Body of pancreas (tissue), 4 donors: ENCODE measurements around the gene MOCS1. TPM values are rescaled to one million over a fixed set of nuclear protein-coding genes. Genes with fewer than 3 reads are reported as not detected.
"Not testable (repeated sequence)": the region's sequence is repeated elsewhere in the genome, so short reads cannot be mapped to it uniquely, and the experiment has no call there.

Experiments
- ATAC-seq: fragments of 150-250 bp; one replicate; pipeline ENCODE4 v1.9.1; 2016
- DNase-seq, 4 donors: peaks; one replicate each; pipeline ENCODE4 v3.0.0-alpha.2; 2019
- H3K27ac ChIP-seq, 4 donors: fragments of 200-600 bp; sonication (generic); 1 replicate in 3 of 4; 2 replicates in 1 of 4; pipeline versions ENCODE4 v1.5.1 to v1.6.1; 2016 to 2019; ENCODE audit warnings: mild to moderate bottlenecking in 1 of 4, mixed read lengths in 1 of 4, moderate library complexity in 1 of 4
- H3K27me3 ChIP-seq, 2 donors: fragments of 200-600 bp; sonication (generic); one replicate each; pipeline ENCODE4 v1.6.0; 2016; ENCODE audit warnings: mild to moderate bottlenecking in 1 of 2
- H3K36me3 ChIP-seq, 2 donors: fragments of 200-600 bp; sonication (generic); replicated peaks in 1 of 2; 2 replicates each; pipeline ENCODE4 v1.5.1; 2016; ENCODE audit warnings: low read depth in 2 of 2; ENCODE audit not compliant: insufficient read depth in 1 of 2
- H3K4me1 ChIP-seq: fragments of 200-600 bp; sonication (generic); one replicate; pipeline ENCODE4 v1.6.0; 2016
- H3K4me3 ChIP-seq, 2 donors: fragments of 200-600 bp; sonication (generic); 1 replicate in 1 of 2; 2 replicates in 1 of 2; pipeline ENCODE4 v1.5.1; 2016 to 2019
- H3K9me3 ChIP-seq, 3 donors: fragments of 200-600 bp; sonication (generic); 1 replicate in 2 of 3; 2 replicates in 1 of 3; pipeline ENCODE4 v1.5.1; 2016
- POLR2A ChIP-seq, 3 donors: fragments of 450-650 bp; IDR thresholded peaks; one replicate each; pipeline ENCODE4 v1.6.1; 2016; ENCODE audit warnings: antibody characterized with exemption in 3 of 3, mild to moderate bottlenecking in 2 of 3
- WGBS, 2 donors: methylation state at CpG; one replicate each; pipeline ENCODE4 v1.1.5; 2017; 5-methylcytosine and 5-hydroxymethylcytosine counted together
- intact Hi-C: fragments of 100-400 bp; cut with DNase I; formaldehyde crosslinking; loops from one replicate; pipeline ENCODE4 v1.15.1; 2023
- total RNA-seq, 2 donors: library from RNA; depleted of rRNA; stranded (reverse); fragments of >200 nt; gene quantifications; one replicate each; pipeline ENCODE4 v1.1.0, GENCODE V29; 2016
- TF ChIP-seq, protein P1 (sequence below), 7 experiments: fragments of 450-650 bp in 4 of 7; fragments of 200-600 bp in 3 of 7; sonication (generic) in 3 of 7; IDR thresholded peaks; one replicate each; pipeline ENCODE4 v1.5.1; 2016 to 2019; ENCODE audit warnings: antibody characterized with exemption in 7 of 7

MOCS1 gene
- total RNA-seq, 2 donors from 2014 or later = 15.0 to 21.1 TPM

DNA sequence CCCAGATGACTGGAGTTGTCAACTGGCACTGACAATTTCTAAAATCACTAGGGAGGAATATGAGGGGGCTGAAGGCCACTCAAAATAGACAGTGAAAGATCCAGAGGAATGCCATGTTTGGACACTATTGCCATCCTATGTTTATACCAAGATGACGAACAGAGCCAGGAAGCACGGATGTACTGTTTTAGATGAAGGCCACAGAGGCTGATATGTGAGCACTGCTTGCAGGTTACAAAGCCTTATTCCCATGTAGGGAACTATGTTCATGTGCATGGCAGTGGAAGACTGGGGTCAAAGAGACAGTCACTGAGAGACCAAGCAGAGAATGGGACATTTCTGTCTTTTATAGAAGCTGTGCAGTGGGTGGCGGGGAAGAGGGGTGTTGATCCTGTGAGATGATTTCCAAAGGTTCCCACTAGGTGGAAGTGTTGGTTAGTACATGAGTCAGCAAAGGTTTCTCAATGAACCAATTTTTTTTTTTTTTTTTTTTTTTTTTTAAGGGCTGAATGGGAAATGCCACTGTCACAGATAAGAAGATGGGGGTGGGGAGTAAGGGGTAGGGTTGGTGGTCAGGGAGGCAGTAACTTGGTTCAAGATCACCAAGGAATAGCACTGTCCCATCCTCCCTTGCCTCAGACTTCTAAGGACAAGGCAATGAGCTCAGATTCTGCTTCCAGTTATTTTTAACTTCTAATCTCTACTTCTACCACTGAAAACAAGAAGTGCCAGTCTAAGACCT lies 46.7 kb upstream of the MOCS1 start:
- H3K4me1 ChIP-seq = peaks cover 6% of the 10 kb centered on the region
- ATAC-seq (peak; percentile 93), DNase-seq (peak; percentile 49 to 64 (median 54))
- WGBS, 2 donors = 42 to 49% methylated on average over 3 of the region's 3 CpGs
- intact Hi-C loops = no loop called here
- H3K9me3 ChIP-seq = no peaks in the 10 kb centered on the region
- no peak overlapping the region for H3K4me3 ChIP-seq
- H3K27me3 ChIP-seq = no peaks in the 10 kb centered on the region
- no peaks in the 10 kb centered on the region for H3K36me3 ChIP-seq
- peak overlapping the region in 1 of 4 donors; percentile 8 for H3K27ac ChIP-seq
- no peak for TF ChIP-seq POLR2A (IDR thresholded peaks at IDR 0.05)
- TF ChIP-seq, protein P1, sequence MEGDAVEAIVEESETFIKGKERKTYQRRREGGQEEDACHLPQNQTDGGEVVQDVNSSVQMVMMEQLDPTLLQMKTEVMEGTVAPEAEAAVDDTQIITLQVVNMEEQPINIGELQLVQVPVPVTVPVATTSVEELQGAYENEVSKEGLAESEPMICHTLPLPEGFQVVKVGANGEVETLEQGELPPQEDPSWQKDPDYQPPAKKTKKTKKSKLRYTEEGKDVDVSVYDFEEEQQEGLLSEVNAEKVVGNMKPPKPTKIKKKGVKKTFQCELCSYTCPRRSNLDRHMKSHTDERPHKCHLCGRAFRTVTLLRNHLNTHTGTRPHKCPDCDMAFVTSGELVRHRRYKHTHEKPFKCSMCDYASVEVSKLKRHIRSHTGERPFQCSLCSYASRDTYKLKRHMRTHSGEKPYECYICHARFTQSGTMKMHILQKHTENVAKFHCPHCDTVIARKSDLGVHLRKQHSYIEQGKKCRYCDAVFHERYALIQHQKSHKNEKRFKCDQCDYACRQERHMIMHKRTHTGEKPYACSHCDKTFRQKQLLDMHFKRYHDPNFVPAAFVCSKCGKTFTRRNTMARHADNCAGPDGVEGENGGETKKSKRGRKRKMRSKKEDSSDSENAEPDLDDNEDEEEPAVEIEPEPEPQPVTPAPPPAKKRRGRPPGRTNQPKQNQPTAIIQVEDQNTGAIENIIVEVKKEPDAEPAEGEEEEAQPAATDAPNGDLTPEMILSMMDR (IDR thresholded peaks at IDR 0.05) = peak; percentile 7 to 89 (median 68)

DNA sequence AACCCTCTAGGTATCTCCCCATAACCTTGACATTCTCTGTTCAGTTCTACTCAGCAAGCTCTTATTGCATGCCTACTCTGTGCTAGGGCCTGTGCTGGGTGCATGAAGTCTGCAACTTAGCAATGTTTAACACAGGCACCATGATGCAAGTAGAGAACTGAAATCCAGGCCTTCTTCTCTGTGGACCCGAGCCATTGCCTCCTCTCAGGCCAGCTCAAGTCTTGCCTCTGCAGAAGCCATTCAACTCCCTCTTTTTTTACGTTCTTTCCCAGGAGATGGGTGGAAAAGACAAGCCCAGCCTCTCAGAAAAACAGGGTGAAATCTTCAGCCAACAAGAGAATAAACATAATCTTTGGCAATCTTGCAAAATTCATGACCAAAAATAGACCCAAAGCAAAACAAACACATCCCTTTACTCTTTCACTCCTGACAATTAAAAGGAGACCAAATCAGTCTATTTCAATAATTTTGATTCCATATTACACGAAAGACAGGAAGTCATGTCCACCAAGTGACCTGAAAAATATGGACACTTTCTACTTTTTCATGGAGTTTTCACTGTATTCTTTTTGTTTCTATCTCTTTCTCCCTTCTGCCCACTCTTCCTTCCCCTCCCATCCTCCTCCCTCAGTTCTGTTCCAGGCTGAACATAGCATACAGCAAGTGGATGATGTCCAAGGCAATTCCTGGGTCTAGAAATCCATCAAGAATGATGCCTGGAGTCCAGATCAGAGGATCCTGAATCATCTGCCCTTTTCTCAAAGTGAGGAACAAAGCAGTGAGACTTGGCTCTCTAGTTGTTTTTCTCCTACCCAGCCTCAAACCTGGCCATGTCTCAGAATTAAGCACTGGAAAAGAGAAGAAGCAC lies 45.4 kb upstream of the MOCS1 start:
- ATAC-seq (no peak), DNase-seq (no peak)
- Histone ChIP-seq H3K36me3 (no peaks in the 10 kb centered on the region), H3K4me1 (peaks cover 6% of the 10 kb centered on the region), H3K27ac (no peak overlapping the region), H3K9me3 (no peaks in the 10 kb centered on the region), H3K27me3 (no peaks in the 10 kb centered on the region), H3K4me3 (no peak overlapping the region)
- no peak for TF ChIP-seq POLR2A (IDR thresholded peaks at IDR 0.05)
- TF ChIP-seq, protein P1 (IDR thresholded peaks at IDR 0.05) = no peak
- WGBS, 2 donors = 42 to 55% methylated on average over 3 of the region's 3 CpGs
- intact Hi-C loops = loop anchor here (5.0 kb wide), 1 partner anchor 328 kb away; no protein-coding TSS in a partner anchor

DNA sequence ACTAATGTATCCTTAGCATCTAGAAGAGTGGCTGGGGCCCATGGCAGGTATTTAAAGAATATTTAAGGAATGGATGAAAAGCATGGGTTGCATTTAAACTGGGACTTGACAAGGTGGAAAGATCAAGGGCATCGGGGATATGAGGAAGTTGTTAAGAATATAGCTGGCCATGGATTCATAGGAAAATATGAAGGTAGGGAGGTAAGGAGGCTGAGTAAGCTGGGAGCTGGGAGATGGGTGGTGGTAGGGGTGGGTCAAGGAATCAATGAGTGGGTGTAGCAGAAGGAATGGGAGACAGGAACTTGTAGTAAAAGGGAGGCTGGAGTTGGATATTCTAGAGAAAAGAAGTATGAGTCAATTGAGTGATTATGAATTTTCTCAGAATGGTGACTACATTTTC lies 44.0 kb upstream of the MOCS1 start:
- intact Hi-C loops = loop anchor here (5.0 kb wide), 1 partner anchor 329 kb away; no protein-coding TSS in a partner anchor
- no peak for ATAC-seq
- Histone ChIP-seq H3K36me3 (no peaks in the 10 kb centered on the region), H3K27ac (no peak overlapping the region), H3K27me3 (no peaks in the 10 kb centered on the region), H3K4me1 (peaks cover 6% of the 10 kb centered on the region), H3K9me3 (no peaks in the 10 kb centered on the region), H3K4me3 (no peak overlapping the region)
- 81 to 89% methylated on average over 1 of the region's 1 CpG for WGBS, 2 donors
- no peak for TF ChIP-seq POLR2A (IDR thresholded peaks at IDR 0.05)
- no peak for DNase-seq

DNA sequence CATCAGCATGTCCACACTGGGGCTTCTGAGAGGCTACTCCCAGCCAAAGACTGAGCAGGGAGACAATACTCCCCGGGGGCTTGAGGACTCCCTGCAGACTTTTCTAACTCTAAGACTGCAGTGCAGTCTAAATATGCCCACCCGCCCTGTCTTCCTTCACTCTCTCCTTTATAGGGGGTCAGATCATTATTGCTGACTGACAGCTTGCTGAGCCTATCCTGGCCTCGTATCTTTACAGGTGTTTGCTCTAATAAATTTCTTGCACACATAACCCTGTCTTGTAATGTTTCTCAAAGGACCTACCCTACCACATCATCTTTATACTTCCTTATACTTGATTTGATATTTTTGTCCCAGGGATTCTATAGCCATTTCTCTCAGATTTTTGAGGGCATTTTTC lies 39.4 kb upstream of the MOCS1 start:
- no peak overlapping the region for H3K27ac ChIP-seq
- H3K9me3 ChIP-seq = no peaks in the 10 kb centered on the region
- H3K4me3 ChIP-seq = no peak overlapping the region
- no peaks in the 10 kb centered on the region for H3K4me1 ChIP-seq
- intact Hi-C loops = no loop called here
- WGBS, 2 donors = 53 to 75% methylated on average over 3 of the region's 3 CpGs
- no peaks in the 10 kb centered on the region for H3K36me3 ChIP-seq
- no peak for DNase-seq
- no peak for ATAC-seq
- TF ChIP-seq, protein P1 (IDR thresholded peaks at IDR 0.05) = no peak
- no peak for TF ChIP-seq POLR2A (IDR thresholded peaks at IDR 0.05)
- no peaks in the 10 kb centered on the region for H3K27me3 ChIP-seq

DNA sequence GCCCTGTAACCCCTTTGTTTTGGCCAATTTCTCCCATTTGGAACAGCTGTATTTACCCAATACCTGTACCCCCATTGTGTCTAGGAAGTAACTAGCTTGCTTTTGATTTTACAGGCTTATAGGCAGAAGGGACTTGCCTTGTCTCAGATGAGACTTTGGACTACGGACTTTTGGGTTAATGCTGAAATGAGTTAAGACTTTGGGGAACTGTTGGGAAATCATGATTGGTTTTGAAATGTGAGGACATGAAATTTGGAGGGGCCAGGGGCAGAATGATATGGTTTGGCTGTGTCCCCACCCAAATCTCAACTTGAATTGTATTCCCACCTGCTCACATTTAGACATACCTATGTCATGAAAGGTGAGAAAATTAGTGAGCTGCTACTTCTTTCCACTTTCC lies 38.5 kb upstream of the MOCS1 start:
- H3K27me3 ChIP-seq, H3K9me3 ChIP-seq, H3K4me1 ChIP-seq, DNase-seq, H3K36me3 ChIP-seq, intact Hi-C loops, ATAC-seq, H3K4me3 ChIP-seq, H3K27ac ChIP-seq: not testable (repeated sequence)
- WGBS, 2 donors = 77 to 86% methylated on average over 1 of the region's 1 CpG

- ATAC-seq, H3K27me3 ChIP-seq, H3K27ac ChIP-seq, H3K9me3 ChIP-seq, H3K36me3 ChIP-seq, H3K4me3 ChIP-seq, intact Hi-C loops, DNase-seq, H3K4me1 ChIP-seq: not testable (repeated sequence)
- whole genome bisulfite sequencing, 2 donors = 67 to 82% methylated on average over 5 of the region's 5 CpGs
These were observed 36.9 kb upstream of the MOCS1 start for GRCh38 chr6:39971131-39971530.
